Endometrial microvascular endothelial cells (primary cell): Measurements from ENCODE around the gene CCDC136. TPM values are rescaled to one million over a fixed set of nuclear protein-coding genes. Genes with fewer than 3 reads are reported as not detected.

Experiments
- in situ Hi-C: cut with HindIII; loops from 2 replicates; pipeline ENCODE4 v1.10.0; 2017; ENCODE audit warnings: low sequenced_read_pairs, low pct_unique_long_range_greater_than_20kb; ENCODE audit errors: inconsistent ontology term
- total RNA-seq: library from RNA; depleted of rRNA; stranded (reverse); fragments of >200 nt; gene quantifications from one replicate; pipeline ENCODE4 v1.2.3, GENCODE V29; 2015; ENCODE audit errors: inconsistent ontology term

The CCDC136 gene
- total RNA-seq, 1 donor from 2014 or later: 0.28 TPM

DNA sequence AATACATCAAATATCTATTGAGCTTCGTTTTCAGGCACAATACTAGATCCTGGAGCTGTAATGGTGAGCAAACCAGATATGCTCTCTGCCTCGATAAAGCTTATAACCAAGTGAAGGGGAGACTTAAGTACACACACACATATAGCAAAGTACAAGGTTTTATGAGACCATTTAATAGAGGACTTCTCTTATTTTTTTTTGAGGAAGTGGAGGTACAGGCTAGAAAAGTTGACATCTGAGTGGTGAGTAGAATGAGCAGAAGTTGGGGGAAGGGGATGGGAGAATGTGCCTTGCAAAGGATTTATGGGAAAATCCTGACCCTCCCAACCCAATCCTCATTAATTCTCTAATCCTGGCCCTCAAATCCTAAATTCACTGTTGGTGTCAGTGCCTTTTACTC, 7.7 kb downstream of the CCDC136 start:
- in situ Hi-C loops: no loop called here

- in situ Hi-C loops: no loop called here
Observed at GRCh38 chr7:128800567-128800966, 8.8 kb downstream of the CCDC136 start.

DNA sequence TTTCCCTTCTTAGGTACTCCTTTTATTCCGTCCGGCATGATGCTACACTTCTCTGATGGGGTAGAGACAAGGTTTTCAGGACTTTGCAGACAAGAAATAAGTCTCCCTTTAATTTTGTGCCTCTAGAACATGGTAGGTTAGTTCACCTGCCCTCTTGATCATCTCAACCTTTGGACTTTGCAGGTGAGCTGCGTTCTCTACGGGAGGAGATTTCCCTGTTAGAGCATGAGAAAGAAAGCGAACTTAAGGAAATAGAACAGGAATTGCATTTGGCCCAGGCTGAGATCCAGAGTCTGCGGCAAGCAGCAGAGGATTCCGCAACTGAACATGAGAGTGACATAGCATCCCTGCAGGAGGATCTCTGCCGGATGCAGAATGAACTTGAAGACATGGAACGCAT, 9.2 kb downstream of the CCDC136 start:
- in situ Hi-C loops: no loop called here

GRCh38 chr7:128801667-128802418, 10.1 kb downstream of the CCDC136 start:
- in situ Hi-C loops: no loop called here

GRCh38 chr7:128804484-128804883, 12.7 kb downstream of the CCDC136 start:
- in situ Hi-C loops: no loop called here

DNA sequence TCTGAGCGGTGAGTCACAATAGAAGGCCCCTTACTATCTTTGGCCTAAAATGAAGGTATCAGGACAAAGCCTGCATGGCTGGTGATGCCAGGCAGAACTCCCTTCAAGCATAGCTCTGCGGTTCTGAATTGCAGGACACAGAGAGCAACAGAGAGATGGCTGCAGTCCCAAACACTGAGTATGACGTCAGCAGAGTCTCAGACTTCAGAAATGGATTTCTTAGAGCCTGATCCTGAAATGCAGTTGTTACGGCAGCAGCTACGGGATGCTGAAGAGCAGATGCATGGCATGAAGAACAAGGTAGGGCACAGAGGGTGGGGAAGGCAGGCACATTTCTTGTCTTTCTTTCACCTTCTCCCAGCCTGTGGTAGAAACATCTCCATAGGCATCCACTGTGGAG, 13.5 kb downstream of the CCDC136 start:
- in situ Hi-C loops: no loop called here

GRCh38 chr7:128807191-128807590, 15.4 kb downstream of the CCDC136 start:
- in situ Hi-C loops: no loop called here

DNA sequence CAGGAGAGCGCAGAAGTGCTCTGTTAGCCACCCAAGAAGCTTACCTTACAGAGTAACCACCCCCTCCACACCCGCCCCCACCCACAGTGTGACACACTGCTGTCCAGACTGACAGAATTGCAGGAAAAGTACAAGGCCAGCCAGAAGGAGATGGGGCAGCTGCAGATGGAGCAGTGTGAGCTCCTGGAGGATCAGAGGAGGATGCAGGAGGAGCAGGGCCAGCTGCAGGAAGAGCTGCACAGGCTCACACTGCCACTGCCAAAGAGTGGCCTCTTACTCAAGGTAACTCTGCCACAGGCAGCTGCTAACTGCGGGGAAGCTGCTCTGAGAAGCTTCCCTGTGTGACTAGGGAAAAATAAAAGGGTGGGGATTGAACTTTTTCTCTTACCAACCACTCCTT, 17.6 kb downstream of the CCDC136 start:
- in situ Hi-C loops: no loop called here

- in situ Hi-C loops: no loop called here
Observed at GRCh38 chr7:128810473-128810872, 18.7 kb downstream of the CCDC136 start.

DNA sequence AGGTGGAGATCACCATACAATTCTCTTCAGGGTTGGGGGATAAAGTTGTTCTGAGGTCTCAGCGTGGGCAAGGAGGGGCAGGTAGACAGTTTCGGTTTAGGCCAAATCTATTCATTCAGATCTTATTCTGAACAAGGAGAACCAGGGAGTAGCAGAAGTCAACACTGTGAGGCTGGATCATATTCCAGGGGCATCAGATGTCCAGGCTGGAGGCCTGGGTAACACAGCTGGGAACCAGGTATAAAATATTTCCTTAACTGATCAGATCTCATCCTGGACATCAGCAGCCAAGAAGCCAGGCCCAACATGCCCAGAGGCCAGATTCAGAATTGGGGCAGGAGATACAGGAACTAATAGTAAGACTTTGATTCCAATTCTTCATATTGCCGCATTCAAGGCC, 19.2 kb downstream of the CCDC136 start:
- in situ Hi-C loops: no loop called here

- in situ Hi-C loops: no loop called here
Observed at GRCh38 chr7:128811631-128812430, 20.1 kb downstream of the CCDC136 start.

GRCh38 chr7:128812514-128813168, 20.9 kb downstream of the CCDC136 start:
- in situ Hi-C loops: no loop called here

DNA sequence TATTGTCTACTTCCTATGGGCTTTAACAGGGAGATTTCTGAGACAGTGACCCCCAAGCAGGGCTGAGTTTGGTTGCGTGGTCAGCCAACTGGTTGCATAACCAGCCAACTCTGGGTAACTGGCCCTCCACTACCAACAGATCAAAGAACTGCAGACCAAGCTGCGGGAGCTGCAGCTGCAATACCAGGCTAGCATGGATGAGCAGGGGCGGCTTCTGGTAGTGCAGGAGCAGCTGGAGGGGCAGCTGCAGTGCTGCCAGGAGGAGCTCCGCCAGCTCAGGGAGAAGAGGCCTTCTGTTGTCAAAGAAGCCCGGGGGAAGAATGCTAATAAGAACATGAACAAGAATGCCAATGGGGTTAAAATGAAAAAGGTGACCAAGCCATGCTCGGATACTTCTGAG, 22.7 kb downstream of the CCDC136 start:
- in situ Hi-C loops: no loop called here

GRCh38 chr7:128815289-128815942, 23.6 kb downstream of the CCDC136 start:
- in situ Hi-C loops: no loop called here

- in situ Hi-C loops: no loop called here
Observed at GRCh38 chr7:128818694-128819093, 26.9 kb downstream of the CCDC136 start.

GRCh38 chr7:128821724-128822123, 30.0 kb downstream of the CCDC136 start:
- in situ Hi-C loops: no loop called here

DNA sequence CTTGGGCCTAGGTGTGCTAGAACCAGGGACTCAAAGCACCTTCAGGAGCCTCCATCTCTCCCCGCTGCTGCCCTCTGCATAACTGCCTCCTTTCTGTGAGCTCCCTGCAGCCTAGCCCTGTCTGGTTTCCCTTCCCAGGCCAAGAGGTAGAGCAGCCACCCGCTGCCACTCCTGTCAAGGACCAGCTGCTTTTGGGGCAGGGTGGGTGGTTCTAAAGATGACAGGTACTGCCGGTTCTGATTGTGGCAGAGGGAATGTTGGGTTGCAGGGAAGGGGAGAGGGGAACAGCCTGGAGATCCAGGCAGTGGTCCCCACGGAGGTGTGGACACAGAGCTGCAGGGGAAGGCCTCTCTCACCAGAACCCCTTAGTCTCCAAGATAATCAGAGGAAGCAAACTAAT, 34.7 kb downstream of the CCDC136 start:
- in situ Hi-C loops: no loop called here

DNA sequence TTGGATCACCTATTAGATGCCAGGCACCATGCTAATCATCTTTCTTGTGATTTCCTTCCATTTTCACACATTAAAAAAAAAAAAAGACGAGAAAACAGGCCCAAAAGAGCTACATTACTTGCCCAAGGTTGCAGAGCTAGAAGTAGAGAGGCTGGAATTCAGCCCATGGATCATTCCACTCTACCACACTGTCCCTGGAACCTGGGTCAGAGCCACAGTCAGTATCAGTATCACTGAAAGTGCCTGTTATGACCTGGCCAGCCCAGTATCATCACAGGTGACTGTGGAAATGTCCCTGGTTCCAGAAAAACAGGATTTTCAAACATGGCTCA, 35.1 kb downstream of the CCDC136 start:
- in situ Hi-C loops: no loop called here

DNA sequence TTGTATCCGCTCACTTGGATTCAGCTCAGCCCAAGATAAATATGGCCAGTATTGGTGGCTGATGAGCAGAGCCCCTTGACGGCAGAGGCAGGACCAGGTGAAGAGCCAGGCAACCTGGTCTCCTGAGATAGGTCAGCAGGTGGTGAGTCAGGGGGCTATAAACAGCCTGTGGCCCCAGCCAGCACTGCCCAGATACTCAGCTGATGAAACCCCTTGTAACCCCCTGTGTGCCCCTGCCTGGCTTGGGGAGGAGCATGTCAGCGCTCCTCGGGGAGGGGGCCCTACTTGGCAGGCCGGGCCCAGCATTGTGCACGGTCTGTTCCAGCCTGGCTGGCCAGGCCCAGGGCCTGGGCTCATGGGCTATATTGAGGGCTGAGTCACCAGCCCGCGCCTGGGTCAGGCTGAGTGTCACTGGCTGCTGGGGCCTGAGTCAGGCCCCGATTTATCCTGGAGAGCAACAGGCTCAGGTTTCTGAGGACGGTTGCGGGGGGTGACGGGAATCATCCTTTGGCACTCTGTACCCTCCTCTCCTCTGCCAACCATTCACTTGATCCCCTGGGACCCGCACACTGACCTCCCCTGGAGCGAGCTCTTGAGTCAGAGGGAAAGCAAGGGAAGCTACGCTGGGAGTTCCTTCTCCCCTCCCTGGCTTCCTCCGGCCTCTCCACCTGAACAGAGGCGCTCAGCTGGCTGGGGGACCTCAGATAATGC, 35.6 kb downstream of the CCDC136 start:
- in situ Hi-C loops: no loop called here
